Hair follicle dermal papilla cell (primary cell): ENCODE results near the gene INIP. TPM values are rescaled to one million over a fixed set of nuclear protein-coding genes. Genes with fewer than 3 reads are reported as not detected.

Experiments
- total RNA-seq: library from RNA; depleted of rRNA; stranded (reverse); fragments of >200 nt; gene quantifications from 2 replicates; pipeline ENCODE4 v1.2.3, GENCODE V29; 2012

The INIP gene, protein sequence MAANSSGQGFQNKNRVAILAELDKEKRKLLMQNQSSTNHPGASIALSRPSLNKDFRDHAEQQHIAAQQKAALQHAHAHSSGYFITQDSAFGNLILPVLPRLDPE
- 14.3 and 18.2 TPM in 2 replicates for total RNA-seq

DNA sequence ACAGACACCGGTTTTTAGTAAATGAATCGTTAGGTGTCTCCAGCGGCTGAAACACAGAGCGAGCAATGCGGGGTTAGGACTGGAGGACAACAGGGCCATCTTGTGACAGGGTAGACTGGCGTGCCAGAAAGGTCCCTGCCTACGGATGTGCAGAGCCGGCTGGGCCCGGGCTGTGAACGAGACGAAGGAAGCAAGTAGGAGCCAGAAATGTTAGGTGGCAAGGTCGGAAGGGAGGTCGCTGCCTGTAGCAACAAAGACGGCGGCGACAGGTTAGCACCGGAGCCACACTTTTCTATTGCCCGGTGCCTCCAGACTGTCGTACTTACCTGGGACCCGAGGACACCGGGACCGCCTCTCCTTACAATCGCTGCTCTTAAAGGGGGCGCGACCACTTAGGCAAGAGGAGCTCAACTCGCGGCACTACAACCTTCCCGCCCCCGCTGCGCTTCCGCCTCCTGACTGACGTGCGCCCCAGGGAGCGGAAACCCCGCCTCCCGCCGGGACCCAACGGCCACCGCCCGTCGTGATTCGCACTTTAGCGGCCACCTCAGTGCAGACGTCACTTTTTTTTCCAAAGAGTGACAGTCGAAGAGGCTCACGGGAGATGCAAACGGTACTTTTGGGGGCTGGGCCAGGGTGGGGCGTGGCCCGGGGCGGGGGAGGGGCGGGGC, at the start of gene INIP:
TSS of gene INIP (minus strand) at position 457 of the 671 bp plus-strand sequence. CDS start 1,632 bp downstream, outside the sequence.

DNA sequence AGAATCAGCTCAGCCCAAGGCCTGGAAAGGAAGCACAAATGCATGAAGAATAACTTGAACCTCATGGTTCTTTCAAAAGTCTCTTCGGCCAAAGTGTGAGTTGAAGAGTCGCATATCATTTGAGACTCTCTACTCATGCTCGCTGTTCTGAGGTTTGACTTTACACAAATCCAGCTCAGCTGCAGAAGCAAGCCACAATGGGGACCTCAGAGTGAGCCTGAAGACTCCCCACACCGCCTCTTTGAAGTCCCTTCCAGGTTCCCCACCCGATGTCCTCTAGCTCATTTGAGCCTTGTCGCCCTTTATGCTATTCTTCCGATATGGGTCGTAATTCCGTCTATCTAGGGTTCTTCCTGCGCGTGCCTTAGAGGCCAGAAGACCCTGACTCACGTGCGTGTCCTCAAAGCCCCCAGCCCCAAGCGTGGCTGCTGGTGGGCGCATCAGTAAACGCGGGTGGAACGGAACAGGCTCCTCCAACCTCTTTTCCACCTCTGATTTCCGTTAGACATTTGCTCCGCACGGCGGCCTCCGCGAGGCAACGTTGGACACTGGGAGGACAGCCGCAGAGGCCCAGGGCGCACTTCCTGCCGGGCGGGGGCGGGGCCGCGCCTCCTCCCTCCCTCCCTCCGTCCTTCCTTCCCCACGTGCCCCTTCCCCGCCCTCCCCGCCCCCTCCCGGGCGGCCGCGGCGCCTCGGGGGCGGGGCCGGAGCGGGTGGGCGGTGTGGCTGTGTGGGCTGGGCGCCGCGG, 32.3 kb upstream of the INIP start, which contains the start of gene SNX30:
TSS of gene SNX30 (plus strand) at position 745 of the 748 bp plus-strand sequence. CDS start 242 bp downstream, outside the sequence.

Other genes starting within 250 kb of the INIP start
- 4.4 and 5.0 TPM in 2 replicates for gene KIAA1958, start 231.3 kb downstream of the INIP start, total RNA-seq
- gene SNX30, start 32.6 kb upstream of the INIP start, total RNA-seq: 17.0 and 20.1 TPM in 2 replicates
- gene SLC46A2, start 172.8 kb upstream of the INIP start, total RNA-seq: not detected in 2 replicates